ENCODE data around the gene ANKRD6. TPM values are rescaled to one million over a fixed set of nuclear protein-coding genes. Genes with fewer than 3 reads are reported as not detected.

ANKRD6 gene
- total RNA-seq, 1 donor from 2014 or later: 43.5 TPM

- H3K27ac Mint-ChIP-seq: no peak overlapping the region
- H3K4me1 Mint-ChIP-seq: peaks cover 16% of the 10 kb centered on the region
- no peak for TF ChIP-seq CTCF (IDR thresholded peaks at IDR 0.05; ENCODE audit: unreplicated experiment)
- peaks cover 7% of the 10 kb centered on the region for H3K36me3 Mint-ChIP-seq
- H3K4me3 Mint-ChIP-seq: no peak overlapping the region
- DNase-seq (ENCODE audit: low spot score in 2 of 2, unreplicated experiment in 2 of 2): no peak
- H3K27me3 Mint-ChIP-seq (ENCODE audit: low read depth): no peaks in the 10 kb centered on the region
- peaks cover 15% of the 10 kb centered on the region for H3K9me3 Mint-ChIP-seq
Observed at GRCh38 chr6:89553431-89553830, 120.5 kb downstream of the ANKRD6 start.

GRCh38 chr6:89554106-89554505, 121.2 kb downstream of the ANKRD6 start:
- no peak for TF ChIP-seq CTCF (IDR thresholded peaks at IDR 0.05; ENCODE audit: unreplicated experiment)
- no peak for DNase-seq (ENCODE audit: low spot score in 2 of 2, unreplicated experiment in 2 of 2)
- peaks cover 16% of the 10 kb centered on the region for H3K4me1 Mint-ChIP-seq
- no peak overlapping the region for H3K27ac Mint-ChIP-seq
- peaks cover 7% of the 10 kb centered on the region for H3K36me3 Mint-ChIP-seq
- H3K4me3 Mint-ChIP-seq: no peak overlapping the region
- peaks cover 16% of the 10 kb centered on the region for H3K9me3 Mint-ChIP-seq
- H3K27me3 Mint-ChIP-seq (ENCODE audit: low read depth): no peaks in the 10 kb centered on the region

- TF ChIP-seq CTCF (IDR thresholded peaks at IDR 0.05; ENCODE audit: unreplicated experiment): no peak
- peaks cover 14% of the 10 kb centered on the region for H3K4me1 Mint-ChIP-seq
- H3K9me3 Mint-ChIP-seq: peaks cover 16% of the 10 kb centered on the region
- peaks cover 7% of the 10 kb centered on the region for H3K36me3 Mint-ChIP-seq
- H3K27me3 Mint-ChIP-seq (ENCODE audit: low read depth): no peaks in the 10 kb centered on the region
- no peak overlapping the region for H3K27ac Mint-ChIP-seq
- H3K4me3 Mint-ChIP-seq: no peak overlapping the region
- DNase-seq (ENCODE audit: low spot score in 2 of 2, unreplicated experiment in 2 of 2): no peak
Observed at GRCh38 chr6:89555031-89555430, 122.1 kb downstream of the ANKRD6 start.

GRCh38 chr6:89555806-89556205, 122.9 kb downstream of the ANKRD6 start:
- TF ChIP-seq CTCF (IDR thresholded peaks at IDR 0.05; ENCODE audit: unreplicated experiment): no peak
- no peak overlapping the region for H3K27ac Mint-ChIP-seq
- peaks cover 7% of the 10 kb centered on the region for H3K36me3 Mint-ChIP-seq
- H3K9me3 Mint-ChIP-seq: peaks cover 16% of the 10 kb centered on the region
- no peak overlapping the region for H3K4me3 Mint-ChIP-seq
- peaks cover 14% of the 10 kb centered on the region for H3K4me1 Mint-ChIP-seq
- no peaks in the 10 kb centered on the region for H3K27me3 Mint-ChIP-seq (ENCODE audit: low read depth)
- no peak for DNase-seq (ENCODE audit: low spot score in 2 of 2, unreplicated experiment in 2 of 2)

GRCh38 chr6:89559487-89559886, 126.5 kb downstream of the ANKRD6 start:
- Mint-ChIP-seq H3K36me3 (peaks cover 7% of the 10 kb centered on the region), H3K4me1 (peaks cover 14% of the 10 kb centered on the region), H3K27me3 (ENCODE audit: low read depth) (no peaks in the 10 kb centered on the region), H3K27ac (no peak overlapping the region), H3K9me3 (peaks cover 16% of the 10 kb centered on the region), H3K4me3 (no peak overlapping the region)
- no peak for TF ChIP-seq CTCF (IDR thresholded peaks at IDR 0.05; ENCODE audit: unreplicated experiment)
- DNase-seq (ENCODE audit: low spot score in 2 of 2, unreplicated experiment in 2 of 2): no peak
